Neural cell (in vitro differentiated cells): ENCODE data around the gene YEATS4. TPM values are rescaled to one million over a fixed set of nuclear protein-coding genes. Genes with fewer than 3 reads are reported as not detected.

Source experiments
- H2AFZ ChIP-seq: fragments of 200-600, 300-800 bp; sonication (generic), shearing (Covaris generic); 2 replicates; pipeline ENCODE4 v1.6.0; 2014; ENCODE audit warnings: low read depth, mild to moderate bottlenecking, antibody characterized with exemption, low read length, moderate library complexity
- H3F3A ChIP-seq: fragments of 200-600 bp; shearing (Covaris generic); 2 replicates; pipeline ENCODE4 v1.6.1; 2016; ENCODE audit warnings: mild to moderate bottlenecking, moderate library complexity, mixed read lengths, antibody characterized with exemption, low read length; ENCODE audit not compliant: insufficient read depth, poor library complexity, severe bottlenecking
- H3K27ac ChIP-seq: fragments of 200-600, 300-800 bp; sonication (generic), shearing (Covaris generic); 2 replicates; pipeline ENCODE4 v1.5.1; 2014; ENCODE audit warnings: mild to moderate bottlenecking, low read length, moderate library complexity
- H3K27me3 ChIP-seq: fragments of 300-800, 200-600 bp; sonication (generic), shearing (Covaris generic); 2 replicates; pipeline ENCODE4 v1.6.0; 2014; ENCODE audit warnings: mild to moderate bottlenecking, low read depth, low read length, moderate library complexity; ENCODE audit not compliant: insufficient read depth
- H3K36me3 ChIP-seq: fragments of 300-800, 200-600 bp; sonication (generic), shearing (Covaris generic); 2 replicates; pipeline ENCODE4 v1.5.1; 2014; ENCODE audit warnings: mild to moderate bottlenecking, antibody characterized with exemption, low read length, moderate library complexity; ENCODE audit not compliant: insufficient read depth
- H3K4me2 ChIP-seq: fragments of 300-800, 200-600 bp; sonication (generic), shearing (Covaris generic); 2 replicates; pipeline ENCODE4 v1.6.0; 2014; ENCODE audit warnings: mild to moderate bottlenecking, low read length
- H3K4me3 ChIP-seq: fragments of 300-800, 200-600 bp; sonication (generic), shearing (Covaris generic); 2 replicates; pipeline ENCODE4 v1.5.1; 2014; ENCODE audit warnings: mild to moderate bottlenecking, low read length, moderate library complexity
- H3K79me2 ChIP-seq: fragments of 200-600 bp; shearing (Covaris generic); replicated peaks from 2 replicates; pipeline ENCODE4 v1.6.0; 2014; ENCODE audit warnings: mild to moderate bottlenecking, low read length, moderate library complexity; ENCODE audit not compliant: insufficient read depth
- H3K9ac ChIP-seq: fragments of 300-800, 200-600 bp; sonication (generic), shearing (Covaris generic); 2 replicates; pipeline ENCODE4 v1.6.1; 2016; ENCODE audit warnings: mild to moderate bottlenecking, low read length, mixed read lengths
- H3K9me2 ChIP-seq: fragments of 200-600 bp; shearing (Covaris generic); 2 replicates; pipeline ENCODE4 v1.6.1; 2016; ENCODE audit warnings: mild to moderate bottlenecking, low read length, mixed read lengths; ENCODE audit not compliant: insufficient read depth
- H3K9me3 ChIP-seq: fragments of 200-600, 300-800 bp; sonication (generic), shearing (Covaris generic); 2 replicates; pipeline ENCODE4 v1.6.1; 2016; ENCODE audit warnings: mild to moderate bottlenecking, mixed run types, low read length, moderate library complexity, mixed read lengths
- H4K20me1 ChIP-seq: fragments of 200-600 bp; shearing (Covaris generic); 2 replicates; pipeline ENCODE4 v1.6.1; 2016; ENCODE audit warnings: mild to moderate bottlenecking, mixed run types; ENCODE audit not compliant: insufficient read depth
- CTCF ChIP-seq: fragments of 450-650 bp; IDR thresholded peaks from 2 replicates; pipeline ENCODE4 v1.5.1; 2014; ENCODE audit warnings: antibody characterized with exemption, mild to moderate bottlenecking, moderate library complexity; ENCODE audit not compliant: poor library complexity, severe bottlenecking
- EP300 ChIP-seq: fragments of 450-650 bp; conservative IDR thresholded peaks from 2 replicates; pipeline ENCODE4 v1.6.1; 2014; ENCODE audit warnings: antibody characterized with exemption, mild to moderate bottlenecking, moderate library complexity; ENCODE audit not compliant: poor library complexity, severe bottlenecking
- EZH2 ChIP-seq: fragments of 200-600, 300-800 bp; shearing (Covaris generic), sonication (generic); IDR thresholded peaks from 2 replicates; pipeline ENCODE4 v1.6.1; 2014; ENCODE audit warnings: antibody characterized with exemption, low read length, borderline replicate concordance, mild to moderate bottlenecking; ENCODE audit not compliant: insufficient read depth, poor library complexity, severe bottlenecking
- MXI1 ChIP-seq: fragments of 450-650 bp; conservative IDR thresholded peaks from 2 replicates; pipeline ENCODE4 v1.6.1; 2014; ENCODE audit warnings: antibody characterized with exemption, mild to moderate bottlenecking; ENCODE audit not compliant: poor library complexity, severe bottlenecking
- POLR2AphosphoS5 ChIP-seq: IDR thresholded peaks from 2 replicates; pipeline ENCODE4 v1.6.1; 2012
- RAD21 ChIP-seq: fragments of 450-650 bp; conservative IDR thresholded peaks from 2 replicates; pipeline ENCODE4 v1.6.1; 2014; ENCODE audit warnings: antibody characterized with exemption, mild to moderate bottlenecking, moderate library complexity
- SMC3 ChIP-seq: fragments of 450-650 bp; conservative IDR thresholded peaks from 2 replicates; pipeline ENCODE4 v1.6.1; 2014; ENCODE audit warnings: antibody characterized with exemption, mild to moderate bottlenecking, moderate library complexity; ENCODE audit not compliant: poor library complexity
- TAF1 ChIP-seq: IDR thresholded peaks from 2 replicates; pipeline ENCODE4 v1.6.1; 2012; ENCODE audit warnings: low read depth
- polyA plus RNA-seq: library from polyadenylated mRNA; depleted of rRNA; stranded (reverse); fragments of >200 nt; gene quantifications from 2 replicates; pipeline ENCODE4 v1.2.3, GENCODE V29; 2014
- TF ChIP-seq, protein P1 (sequence below): IDR thresholded peaks from 2 replicates; pipeline ENCODE4 v1.6.1; 2012; ENCODE audit warnings: borderline replicate concordance

The YEATS4 gene
- polyA plus RNA-seq, 1 donor from 2014 or later: 227 TPM

DNA sequence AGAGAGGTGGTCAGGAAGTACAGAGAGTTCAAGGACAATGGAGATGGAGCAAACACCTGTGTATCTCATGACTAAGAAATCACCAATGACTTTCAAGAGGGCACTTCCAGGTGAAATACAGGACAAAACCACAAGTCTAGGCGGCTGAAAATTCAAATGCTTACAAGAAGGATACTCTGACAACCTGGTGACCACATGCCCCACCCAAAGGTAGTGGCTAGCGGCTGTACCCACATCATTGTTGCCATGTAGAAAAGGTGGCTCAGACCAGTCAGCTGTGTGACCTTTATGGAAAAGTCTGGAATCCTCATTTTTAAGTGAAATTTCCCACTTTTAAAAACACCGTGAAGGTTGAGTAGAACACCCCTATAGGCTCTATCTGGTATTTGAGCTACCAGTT is 62.0 kb downstream of the YEATS4 start:
- no peaks in the 10 kb centered on the region for H4K20me1 ChIP-seq
- H3K27ac ChIP-seq: no peak overlapping the region
- no peaks in the 10 kb centered on the region for H3F3A ChIP-seq
- no peaks in the 10 kb centered on the region for H3K36me3 ChIP-seq
- H3K9ac ChIP-seq: no peak overlapping the region
- no peak overlapping the region for H2AFZ ChIP-seq
- H3K9me3 ChIP-seq: no peaks in the 10 kb centered on the region
- no peaks in the 10 kb centered on the region for H3K27me3 ChIP-seq
- no peaks in the 10 kb centered on the region for H3K9me2 ChIP-seq
- H3K79me2 ChIP-seq: no peaks in the 10 kb centered on the region
- no peak overlapping the region for H3K4me3 ChIP-seq
- TF ChIP-seq SMC3 (no peak), MXI1 (no peak), TAF1 (no peak), EZH2 (no peak), CTCF (no peak), RAD21 (no peak), POLR2AphosphoS5 (no peak), EP300 (no peak)
- TF ChIP-seq, protein P1, sequence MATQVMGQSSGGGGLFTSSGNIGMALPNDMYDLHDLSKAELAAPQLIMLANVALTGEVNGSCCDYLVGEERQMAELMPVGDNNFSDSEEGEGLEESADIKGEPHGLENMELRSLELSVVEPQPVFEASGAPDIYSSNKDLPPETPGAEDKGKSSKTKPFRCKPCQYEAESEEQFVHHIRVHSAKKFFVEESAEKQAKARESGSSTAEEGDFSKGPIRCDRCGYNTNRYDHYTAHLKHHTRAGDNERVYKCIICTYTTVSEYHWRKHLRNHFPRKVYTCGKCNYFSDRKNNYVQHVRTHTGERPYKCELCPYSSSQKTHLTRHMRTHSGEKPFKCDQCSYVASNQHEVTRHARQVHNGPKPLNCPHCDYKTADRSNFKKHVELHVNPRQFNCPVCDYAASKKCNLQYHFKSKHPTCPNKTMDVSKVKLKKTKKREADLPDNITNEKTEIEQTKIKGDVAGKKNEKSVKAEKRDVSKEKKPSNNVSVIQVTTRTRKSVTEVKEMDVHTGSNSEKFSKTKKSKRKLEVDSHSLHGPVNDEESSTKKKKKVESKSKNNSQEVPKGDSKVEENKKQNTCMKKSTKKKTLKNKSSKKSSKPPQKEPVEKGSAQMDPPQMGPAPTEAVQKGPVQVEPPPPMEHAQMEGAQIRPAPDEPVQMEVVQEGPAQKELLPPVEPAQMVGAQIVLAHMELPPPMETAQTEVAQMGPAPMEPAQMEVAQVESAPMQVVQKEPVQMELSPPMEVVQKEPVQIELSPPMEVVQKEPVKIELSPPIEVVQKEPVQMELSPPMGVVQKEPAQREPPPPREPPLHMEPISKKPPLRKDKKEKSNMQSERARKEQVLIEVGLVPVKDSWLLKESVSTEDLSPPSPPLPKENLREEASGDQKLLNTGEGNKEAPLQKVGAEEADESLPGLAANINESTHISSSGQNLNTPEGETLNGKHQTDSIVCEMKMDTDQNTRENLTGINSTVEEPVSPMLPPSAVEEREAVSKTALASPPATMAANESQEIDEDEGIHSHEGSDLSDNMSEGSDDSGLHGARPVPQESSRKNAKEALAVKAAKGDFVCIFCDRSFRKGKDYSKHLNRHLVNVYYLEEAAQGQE: no peak
- H3K4me2 ChIP-seq: no peak overlapping the region

DNA sequence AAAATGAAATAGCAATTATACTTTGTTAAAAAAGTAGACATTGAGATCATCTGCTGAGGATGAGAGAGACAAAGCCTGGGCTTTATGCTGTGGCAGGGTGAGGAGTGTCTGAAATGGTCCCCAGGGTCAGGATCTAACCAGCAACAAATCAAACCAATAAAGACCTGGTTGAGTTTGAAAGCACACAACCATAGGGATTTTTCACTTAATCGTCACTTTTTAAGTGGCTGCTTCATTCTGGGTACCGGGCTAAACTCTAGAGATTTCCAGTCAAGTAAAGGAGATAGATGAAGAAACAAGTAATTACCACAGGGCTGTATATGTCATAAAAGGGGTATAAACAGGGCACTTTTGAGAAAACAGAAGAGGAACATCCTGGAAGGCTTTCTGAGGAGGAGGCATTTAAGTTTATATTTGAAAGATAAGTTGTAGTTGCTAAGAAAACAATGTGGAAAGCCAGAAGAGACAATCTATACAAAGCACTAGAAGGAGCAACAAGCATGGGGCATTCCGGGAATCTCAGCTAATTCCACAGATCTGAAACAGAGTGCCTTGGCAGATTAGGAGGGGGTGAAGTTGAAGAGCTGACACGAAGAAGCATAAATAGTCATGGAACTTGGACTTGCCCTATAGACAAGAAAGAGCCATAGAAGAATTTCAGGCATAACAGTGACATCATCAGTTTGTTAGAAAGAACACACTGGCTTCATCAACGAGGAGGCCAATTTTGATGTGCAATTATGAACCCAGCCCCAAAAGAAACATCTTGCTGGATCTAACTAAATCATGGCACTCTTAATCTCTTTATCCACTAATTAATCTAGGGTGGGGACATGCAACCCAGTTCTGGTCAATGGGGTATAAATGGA is 63.7 kb downstream of the YEATS4 start:
- H2AFZ ChIP-seq: no peak overlapping the region
- TF ChIP-seq POLR2AphosphoS5: no peak
- no peak for TF ChIP-seq SMC3
- TF ChIP-seq TAF1: no peak
- TF ChIP-seq EZH2: no peak
- TF ChIP-seq EP300: no peak
- TF ChIP-seq MXI1: no peak
- no peak for TF ChIP-seq RAD21
- TF ChIP-seq, protein P1: no peak
- no peak for TF ChIP-seq CTCF
- H3K27ac ChIP-seq: no peak overlapping the region
- H3K27me3 ChIP-seq: no peaks in the 10 kb centered on the region
- H3F3A ChIP-seq: no peaks in the 10 kb centered on the region
- H3K9me2 ChIP-seq: no peaks in the 10 kb centered on the region
- no peaks in the 10 kb centered on the region for H3K9me3 ChIP-seq
- no peak overlapping the region for H3K9ac ChIP-seq
- no peaks in the 10 kb centered on the region for H3K36me3 ChIP-seq
- no peak overlapping the region for H3K4me2 ChIP-seq
- no peak overlapping the region for H3K4me3 ChIP-seq
- H4K20me1 ChIP-seq: no peaks in the 10 kb centered on the region
- H3K79me2 ChIP-seq: no peaks in the 10 kb centered on the region
